C1 segment of cervical spinal cord (tissue), 14 donors: ENCODE data around the gene CHST11.

Experiments
- DNase-seq, 14 donors: peaks; one replicate each; lab custom pipeline; 2025; lab: John Stamatoyannopoulos, UW

The CHST11 gene

DNA sequence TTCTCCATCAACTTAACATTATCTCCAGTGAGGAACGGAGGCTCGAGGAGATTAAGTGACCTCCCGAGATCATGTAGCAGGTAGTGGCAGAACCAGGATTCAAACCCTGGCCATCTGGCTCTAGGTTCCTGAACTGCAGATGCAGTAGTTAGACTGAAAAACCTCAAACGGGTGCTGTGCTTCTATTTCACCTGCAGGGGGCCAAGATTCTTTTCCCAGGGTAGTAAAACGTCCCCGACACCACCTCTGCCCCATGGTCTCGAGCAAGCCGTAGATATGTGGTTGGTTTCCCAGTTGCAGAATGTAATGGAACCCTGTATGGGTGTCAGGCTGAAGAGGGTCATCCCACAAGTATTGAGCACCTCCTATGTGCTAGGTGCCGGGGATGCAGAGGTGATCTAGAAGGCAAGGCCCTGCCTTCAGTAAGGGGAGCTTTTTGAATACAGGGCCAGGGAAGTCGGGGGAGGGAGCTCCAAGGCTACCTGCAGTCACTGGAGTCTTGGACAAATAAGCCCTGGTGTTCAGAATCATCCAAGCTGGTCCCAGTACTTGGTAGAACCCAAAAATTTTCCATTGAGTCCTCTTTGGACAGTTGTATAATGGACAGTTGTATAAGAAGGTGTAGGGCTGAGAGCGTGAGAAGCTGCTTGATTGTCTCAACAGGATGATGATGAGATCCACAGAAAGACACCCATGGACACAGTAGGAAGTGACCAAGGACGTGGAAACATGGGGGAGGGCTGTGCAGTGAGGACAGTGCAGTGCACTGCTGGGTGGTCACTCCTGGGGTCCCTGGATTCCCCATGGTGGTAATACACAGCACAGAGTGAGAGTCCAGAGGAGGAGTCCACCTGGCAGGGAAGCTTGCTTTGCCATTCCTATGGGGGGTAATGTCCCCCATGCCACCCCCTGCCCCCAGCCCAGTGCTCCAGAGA is 197.2 kb downstream of the CHST11 start:
- no peak for DNase-seq

DNA sequence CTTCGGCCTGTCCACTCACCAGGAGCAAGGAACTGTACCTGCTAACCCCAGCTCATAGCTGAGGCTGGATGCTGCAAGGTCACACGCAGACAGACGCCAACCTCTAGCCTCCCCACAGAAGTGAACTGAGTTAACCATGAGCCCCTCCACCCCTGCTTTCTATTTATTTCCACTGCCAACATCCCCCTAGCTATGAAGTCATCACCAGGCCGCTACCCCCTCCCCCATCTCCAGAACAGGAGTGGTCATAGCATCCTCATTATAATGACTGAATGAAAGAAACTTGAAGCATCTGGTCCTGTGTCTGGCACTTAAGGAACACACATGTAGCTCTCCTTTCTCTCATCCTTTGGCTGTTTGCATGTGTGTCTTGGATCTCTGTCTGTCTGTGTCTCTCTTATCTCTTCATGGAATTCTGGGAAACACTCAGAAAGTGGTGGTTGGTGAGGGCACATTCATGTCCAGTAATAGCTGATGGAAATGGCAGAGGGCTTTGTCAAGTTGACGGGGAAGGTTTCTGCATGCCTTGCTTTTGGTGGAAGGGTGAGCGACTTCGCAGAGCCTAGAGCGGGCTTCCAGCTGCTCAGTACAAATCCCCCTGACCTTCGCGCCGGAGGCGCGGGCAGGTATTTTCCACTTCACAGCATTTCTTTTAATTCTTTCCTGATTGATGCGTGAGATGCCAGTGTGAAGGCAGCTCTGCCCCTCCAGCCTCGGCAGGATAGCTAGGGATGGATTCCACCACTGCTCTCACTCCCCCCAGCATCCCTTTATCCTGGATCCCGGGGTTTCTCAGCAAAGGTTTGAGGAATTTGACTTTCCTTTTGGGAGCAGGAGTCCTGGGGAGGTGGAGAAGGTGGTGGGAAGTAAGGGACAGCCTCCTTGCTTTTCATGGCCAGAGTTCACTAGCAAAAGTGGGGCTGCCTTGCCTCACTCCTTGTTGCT is 198.2 kb downstream of the CHST11 start:
- DNase-seq: no peak

DNA sequence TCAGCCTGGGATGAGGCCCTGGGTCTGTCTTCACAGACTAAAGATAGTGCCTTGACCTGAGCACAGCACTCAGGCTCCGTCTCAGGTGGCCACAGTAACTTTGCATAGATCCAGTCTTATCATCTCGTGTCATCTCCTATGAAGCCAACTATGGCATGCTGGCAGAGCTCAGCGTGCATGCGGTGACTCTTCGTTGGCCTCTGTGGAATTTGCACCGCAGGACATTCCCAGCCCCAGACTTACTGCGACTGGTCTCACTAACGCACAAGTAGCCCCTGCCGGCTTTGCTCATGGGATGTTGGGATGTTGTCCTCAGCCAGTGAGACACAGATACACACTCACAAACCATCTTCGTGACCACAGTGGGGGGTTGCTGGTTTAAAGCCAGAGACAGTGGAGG is 199.6 kb downstream of the CHST11 start:
- no peak for DNase-seq

DNA sequence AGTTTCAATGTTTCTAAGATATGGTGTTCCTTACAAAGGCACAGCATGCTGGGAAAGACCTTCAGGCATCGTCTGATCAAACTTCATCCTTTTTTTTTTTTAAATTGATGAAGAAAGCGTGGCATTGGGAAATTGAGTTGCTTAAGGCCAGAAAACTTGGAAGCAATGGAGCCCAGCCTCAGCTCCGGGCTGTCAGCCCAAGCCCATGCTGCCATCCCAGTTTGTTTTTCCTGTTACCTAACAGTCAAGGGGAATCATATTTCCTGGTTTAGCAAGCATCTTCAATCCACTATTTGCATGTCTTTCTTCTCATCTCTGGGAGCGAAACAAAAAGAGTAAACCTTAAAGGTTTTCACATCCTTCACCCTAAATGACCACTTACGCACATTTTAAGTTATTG is 200.2 kb downstream of the CHST11 start:
- peak in 1 of 14 donors; percentile 23 for DNase-seq

DNA sequence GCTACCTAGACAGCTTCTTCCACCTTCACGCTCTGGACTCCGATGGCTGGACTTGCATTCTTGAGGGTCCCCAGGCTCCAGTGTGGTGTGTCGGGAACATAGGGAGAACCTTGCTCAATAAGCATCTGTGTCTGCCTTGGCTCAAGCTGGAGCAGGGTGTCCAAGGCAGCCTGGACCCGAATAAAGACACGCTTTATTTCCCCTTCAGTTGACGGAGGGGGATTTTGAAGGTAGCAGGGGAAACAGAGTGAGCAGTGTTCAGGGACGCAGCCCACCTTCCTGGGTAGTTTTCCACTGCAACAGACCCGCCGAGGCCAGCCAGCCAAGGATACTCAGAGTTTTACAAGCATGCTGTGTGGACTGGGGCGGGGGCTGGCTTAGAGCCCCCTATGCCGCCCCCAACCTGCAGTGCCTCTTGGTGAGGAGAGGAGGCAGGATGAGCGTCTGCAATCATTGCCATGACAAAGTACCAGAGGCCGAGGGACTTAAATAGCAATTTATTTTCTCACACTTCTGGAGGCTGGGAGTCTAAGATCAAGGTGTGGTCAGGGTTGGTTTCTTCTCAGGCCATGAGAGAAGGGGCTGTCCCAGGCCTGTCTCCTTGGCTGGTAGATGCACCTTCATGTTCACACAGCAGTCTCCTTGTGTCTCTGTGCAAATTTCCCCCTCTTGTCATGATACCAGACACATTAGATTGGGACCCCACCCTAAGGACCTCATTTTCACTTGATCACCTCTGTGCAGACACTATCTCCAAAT is 201.2 kb downstream of the CHST11 start:
- DNase-seq: no peak

DNA sequence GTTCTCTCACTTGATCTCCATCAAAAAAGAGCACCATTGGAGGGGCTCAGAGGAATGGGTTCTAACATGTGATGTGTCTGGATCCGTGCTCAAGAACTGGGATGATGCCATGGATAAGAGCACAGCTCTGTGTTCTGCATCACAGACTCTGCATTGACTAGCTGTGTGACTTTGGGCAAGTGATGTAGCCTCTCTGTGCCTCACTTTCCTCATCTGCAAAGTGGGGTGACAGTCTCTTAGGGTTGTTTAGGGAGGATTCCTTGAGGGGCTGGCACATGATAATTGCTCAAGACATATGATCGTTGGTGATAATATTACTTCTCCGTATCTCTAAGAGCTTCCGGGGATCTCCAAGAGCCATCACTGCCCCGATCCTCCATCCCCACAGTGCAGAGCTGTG is 202.3 kb downstream of the CHST11 start:
- DNase-seq: no peak

DNA sequence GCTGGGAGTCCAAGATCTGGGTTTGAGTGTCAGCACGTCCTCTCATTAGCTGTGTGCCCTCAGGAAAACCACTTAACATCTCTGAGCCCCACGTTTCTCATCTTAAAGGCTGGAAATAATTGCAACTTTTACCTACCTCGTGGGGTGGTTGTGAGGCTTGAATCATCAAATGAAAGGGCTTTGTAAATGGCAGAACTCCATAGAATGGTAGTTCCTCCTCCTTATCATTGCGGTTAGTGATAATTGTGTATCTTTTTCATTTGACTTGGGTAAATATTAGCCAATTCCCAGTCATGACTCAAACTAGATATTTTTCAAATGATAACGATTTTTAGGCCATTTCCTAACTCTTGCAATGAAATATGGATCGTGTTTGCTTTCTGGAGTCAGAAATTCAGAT is 205.5 kb downstream of the CHST11 start:
- DNase-seq: no peak

DNA sequence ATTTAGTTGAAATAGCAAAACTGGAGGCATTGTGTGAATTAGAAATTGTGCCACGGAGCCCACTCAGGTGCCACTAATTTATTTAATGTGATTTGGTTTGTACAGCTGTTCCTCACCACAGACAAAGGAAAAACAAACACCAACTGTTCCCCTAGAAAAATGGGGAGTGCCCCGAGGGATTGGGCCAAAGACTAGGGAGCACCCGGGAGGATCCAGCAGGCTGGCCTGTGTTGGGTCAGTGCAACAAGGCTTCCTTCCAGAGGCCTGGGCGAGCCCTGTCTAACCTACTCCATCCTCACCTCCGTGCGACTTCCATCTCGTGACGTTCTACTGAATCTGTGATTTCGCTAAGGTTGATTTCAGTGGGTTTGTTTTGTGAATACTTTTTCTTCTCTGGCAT is 206.2 kb downstream of the CHST11 start:
- DNase-seq: no peak

DNA sequence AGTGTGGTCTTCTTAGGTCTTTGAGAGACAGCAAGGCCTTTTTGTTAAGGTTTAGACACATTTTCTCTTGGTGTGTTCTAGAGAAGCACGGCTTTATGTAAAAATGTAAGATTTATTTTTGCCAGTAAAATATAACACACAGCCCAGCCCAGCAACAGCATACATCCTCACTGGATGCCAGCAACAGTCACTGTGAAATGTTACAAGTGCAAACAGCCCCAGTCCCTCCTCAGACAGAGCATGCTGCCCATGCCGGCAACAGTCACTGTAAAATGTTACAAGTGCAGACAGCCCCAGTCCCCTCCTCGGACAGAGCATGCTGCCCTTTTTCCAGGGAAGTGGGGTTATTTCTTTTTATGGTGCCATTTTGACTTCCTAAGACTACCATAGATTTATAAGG is 207.6 kb downstream of the CHST11 start:
- no peak for DNase-seq

DNA sequence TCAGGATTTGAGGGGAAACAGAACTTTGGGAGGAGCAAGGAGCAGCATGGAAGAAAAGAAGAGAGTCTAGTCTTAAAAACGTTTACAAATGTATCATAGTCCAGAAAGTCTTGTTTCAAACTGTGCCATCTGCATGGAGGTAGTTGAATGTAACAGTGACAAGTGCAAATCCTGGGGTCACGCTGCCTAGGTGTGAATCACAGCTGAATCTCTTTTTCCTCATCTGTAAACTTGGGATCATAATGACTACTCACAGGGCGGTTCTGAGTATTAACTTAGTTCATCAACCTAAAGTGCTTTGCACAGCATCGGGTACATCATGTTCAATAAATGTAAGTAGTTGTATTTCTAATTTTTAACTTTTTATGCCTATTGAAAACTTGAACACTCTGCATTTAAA is 208.5 kb downstream of the CHST11 start:
- no peak for DNase-seq

DNA sequence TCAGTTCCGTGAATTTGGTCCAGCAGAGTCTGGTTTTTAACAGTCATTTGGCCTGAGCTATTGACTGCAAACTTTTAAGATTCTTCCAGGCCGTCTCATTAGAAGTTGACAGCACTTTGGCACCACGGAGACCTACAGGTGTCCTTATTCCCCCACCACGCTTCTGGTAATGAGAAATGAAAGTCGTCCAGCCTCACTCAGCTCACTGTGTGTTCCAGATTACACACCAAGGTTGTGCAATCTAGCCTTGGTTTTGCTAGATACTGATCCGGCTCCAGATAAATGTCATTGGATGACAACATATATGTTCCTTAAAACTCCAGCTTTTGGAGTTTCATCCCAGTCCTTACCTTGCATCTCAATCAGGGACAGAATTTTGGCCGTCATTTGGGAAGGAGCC is 210.4 kb downstream of the CHST11 start:
- no peak for DNase-seq

DNA sequence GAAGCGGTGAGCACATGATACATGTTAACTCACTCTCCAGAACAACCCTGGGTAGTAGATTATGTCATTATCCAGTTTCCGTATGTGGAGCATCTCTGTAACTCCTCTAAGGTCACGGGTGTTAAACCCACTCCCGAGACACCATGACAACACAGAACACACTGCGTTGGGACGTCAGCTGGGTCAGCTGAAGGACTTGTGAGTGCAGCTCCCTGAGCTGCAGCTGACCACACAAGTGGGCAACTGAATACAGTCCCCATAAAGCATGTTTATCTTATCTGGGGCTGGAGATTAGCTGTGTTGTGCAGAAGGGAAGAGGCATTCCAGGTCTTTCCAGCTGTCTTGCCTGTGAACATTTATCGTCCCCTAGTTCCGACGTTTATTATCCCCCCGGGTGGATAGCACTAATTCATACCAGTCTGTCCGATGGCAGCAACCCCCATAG is 211.5 kb downstream of the CHST11 start:
- peak in 1 of 14 donors; percentile 25 for DNase-seq

DNA sequence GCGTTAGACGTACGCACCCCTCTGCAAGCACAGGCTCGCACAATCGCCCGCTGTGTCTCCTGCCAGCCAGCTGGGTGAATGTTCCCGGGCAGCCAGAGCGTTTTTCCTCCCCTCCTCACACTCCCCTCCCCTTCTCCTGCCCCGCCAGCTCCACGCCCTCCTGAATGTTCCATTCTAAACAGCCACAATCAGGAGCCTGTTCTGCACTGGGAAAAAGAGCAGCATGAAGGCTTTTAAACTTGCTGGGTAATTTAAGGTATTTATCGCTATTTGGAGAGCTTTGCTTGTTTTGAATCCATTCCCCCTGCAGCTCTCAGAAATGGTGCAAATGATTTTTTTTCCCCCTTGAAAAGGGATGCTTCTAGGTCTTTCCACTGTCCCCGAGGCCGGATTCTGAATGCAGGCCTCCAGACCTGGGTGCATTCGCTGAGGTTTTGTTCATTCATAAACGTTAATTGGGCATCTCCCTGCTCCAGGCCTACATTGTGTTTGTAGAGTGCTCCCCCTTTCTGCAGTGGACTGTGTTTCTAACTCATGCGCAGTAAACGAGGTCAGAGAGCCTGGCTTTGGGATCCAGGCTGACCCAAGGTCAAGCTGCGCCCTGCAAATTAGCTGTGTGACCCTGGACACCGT is 212.5 kb downstream of the CHST11 start:
- DNase-seq: peak in 13 of 14 donors; percentile 11 to 88 (median 78)

DNA sequence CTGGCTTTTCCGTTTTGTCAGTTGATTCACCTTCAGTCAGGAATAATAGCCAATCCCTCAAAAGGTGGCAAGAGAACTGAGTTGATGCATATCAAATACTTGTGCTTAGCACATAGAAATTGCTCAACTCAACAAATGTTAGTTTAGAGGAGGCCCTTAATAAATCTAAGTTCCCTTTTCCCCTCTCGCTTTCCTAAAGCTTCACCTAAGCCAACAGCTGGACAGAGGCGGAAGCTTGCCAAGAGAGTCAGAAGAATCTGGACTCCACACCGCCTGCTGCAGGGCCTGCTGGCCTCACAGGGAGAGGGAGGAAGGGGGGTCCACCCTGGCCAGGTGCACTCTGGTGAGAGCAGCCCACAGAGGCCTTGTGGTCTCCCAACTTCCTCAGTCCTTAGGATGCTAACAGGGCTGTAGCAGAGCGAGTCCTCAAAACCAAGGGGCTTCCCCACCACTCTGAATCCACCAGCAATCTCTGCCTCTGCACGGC is 213.1 kb downstream of the CHST11 start:
- DNase-seq: peak in 2 of 14 donors; percentile 10 to 25

DNA sequence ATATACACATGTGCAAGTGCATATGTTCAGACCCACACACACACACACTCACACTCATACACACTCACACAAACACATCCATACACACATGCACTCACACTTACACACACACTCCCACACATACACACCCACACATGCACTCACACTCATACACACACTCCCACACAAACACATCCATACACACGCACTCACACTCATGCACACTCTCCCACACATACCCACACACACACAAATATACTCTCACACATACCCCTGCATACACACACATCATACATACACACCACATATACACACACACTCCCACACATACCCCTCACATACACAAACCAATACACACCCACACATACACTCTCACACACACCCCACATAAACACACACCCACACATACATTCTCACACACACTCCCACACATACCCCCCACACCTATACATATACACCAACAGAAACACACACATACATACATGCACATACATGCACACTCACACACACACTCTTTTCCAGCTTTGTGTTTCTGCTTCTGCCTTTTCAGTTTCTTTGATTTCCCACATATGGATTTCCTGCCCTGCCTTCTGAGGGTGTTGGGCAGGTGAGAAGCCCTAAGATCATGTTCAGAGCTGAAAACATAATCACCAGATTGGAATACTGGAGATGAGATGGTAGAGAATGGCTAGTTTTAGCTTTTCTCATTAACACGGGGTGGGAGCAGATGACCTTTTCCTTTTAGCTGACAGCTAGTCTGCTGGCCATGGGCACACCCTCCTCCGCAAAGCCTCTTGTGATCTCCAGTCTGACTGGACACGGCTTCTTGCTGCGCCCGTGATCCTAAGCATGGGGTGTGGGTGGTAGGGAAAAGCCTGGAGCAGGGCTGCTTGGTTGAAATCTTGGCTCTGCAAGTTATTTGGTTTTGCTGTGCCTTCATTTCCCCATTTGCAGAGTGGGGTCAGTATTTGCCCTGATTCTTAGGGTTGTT is 214.0 kb downstream of the CHST11 start:
- DNase-seq: no peak

DNA sequence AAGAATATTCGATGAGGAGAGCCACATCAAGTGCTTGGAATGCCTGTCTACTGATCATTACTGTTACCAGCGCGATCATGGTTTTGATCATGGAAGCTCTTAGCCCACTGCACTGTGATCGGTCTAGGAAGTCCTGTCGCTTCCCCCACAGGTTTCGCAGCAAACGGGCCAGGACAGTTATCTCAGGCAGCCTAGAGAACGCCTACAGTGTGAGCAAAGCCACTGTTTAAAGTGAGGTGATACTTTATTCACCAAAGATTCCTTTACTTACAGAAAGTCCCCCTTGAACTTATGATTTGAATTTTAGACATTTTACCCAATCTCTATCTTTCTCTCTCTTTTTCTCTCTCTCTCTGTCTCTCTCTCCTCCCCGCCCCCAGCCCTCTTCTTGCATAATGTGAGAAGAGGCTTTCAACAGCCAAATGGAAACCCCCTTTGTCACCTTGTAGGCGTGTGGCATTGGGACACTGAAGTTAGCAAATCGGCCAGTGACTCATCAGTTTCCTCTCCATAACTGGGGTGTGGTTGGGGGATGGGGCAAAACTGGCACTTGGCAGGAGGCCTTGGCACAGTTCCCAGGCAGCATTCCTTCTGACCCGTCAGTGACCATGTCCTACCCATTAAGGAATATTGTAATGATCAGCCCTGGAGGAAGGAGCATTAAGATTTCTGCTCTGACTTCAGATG is 214.8 kb downstream of the CHST11 start:
- peak in 9 of 14 donors; percentile 17 to 80 (median 45) for DNase-seq

DNA sequence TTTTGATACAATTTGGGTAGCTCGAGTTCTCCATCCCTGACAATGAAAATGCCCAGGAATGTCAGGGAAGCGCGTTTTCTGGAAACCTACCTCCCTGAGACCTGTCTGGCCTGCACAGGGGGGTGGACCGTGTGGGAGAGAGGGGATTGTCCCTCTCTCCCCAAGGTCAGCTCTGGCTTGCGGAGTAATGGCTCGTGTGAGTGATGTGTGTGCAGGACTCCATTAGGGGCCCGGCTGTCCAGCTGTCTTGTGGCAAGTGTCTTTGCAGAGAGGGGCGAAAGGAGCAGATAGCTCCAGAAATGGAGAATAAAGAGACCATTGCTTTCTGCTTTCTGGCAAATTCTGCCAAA is 215.3 kb downstream of the CHST11 start:
- DNase-seq: no peak

DNA sequence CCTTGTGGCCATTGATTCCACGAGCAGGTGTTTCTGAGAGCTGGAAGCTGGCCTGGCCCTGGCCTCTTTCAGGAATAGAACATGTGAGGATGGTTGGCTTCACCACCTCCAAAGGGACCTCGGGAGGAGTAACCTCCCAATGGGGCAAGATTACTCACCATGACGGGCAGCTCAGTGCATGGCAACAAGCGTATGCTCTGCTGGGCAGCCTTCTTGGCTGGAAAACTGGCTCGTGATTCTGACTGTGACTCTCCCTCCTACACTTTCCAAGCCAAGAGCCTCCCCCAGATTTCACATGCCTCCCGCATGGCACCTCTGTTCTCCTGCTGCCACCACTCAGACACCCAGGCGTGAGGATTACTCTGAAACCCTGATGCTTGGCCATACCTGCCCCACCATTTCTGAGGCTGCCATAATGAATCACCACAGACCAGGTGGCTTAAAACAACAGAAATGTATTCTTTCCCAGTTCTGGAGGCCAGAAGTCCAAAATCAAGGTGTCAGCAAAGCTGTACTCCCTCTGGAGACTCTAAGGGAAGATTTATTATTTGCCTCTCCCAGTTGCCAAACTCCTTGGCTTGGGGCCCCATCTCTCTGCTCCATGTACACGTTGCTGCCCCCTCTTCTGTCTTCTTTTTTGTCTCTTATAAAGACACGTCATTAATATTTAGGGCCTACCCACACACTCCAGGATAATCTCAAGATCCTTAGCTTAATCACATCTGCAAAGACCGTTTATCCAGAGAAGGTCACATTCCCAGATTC is 215.9 kb downstream of the CHST11 start:
- DNase-seq: peak in 9 of 14 donors; percentile 16 to 77 (median 33)
